ENCODE results near the gene ZNF609.

DNA sequence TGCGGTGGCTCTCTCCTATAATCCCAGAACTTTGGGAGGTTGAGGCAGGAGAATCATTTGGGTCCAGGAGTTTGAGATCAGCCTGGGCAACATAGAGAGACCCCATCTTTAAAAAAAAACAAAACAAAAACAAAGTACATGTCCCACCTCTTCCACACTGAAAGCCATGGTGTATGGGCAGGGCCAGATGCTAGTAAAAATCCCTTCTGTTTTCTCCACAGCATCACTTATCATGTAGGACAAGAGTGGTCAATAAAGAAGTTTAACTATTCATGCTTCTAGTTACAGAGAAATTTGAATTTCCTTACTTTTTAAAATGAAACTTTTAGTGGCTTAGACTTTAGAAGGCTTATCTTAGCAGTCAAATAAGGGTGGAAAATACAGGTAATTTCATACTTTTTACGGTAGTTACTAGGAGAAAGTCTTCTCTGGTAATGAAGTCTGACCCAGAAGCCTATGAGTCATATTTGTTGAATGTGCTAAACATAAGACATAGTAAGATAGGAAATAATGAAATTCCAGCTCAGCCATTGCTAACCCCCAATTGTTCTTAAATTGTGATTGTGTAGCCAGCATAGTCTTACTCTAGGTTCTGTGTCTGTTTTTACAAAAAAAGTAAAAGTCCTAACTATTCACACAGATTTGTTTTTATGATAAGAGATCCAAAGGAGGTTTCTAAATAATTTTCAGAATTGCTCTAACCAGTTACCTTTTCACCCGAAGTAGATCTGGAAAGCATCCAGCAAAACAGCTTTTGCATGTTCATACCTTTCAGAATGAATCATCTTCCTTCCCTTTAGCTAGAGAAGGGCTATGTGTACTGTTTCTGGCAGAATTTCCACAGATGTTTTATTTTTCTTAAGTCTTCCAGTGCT is 16.4 kb upstream of the ZNF609 start:
- TF ChIP-seq RARB (CRISPR knock-in tag; IDR thresholded peaks at IDR 0.05) (no peak), GLIS3 (CRISPR knock-in tag; IDR thresholded peaks at IDR 0.05) (no peak), ISL1 (CRISPR knock-in tag; IDR thresholded peaks at IDR 0.05) (peak; percentile 24; the same call in 1 of the 2 replicates)
- TF ChIP-seq, protein P1, sequence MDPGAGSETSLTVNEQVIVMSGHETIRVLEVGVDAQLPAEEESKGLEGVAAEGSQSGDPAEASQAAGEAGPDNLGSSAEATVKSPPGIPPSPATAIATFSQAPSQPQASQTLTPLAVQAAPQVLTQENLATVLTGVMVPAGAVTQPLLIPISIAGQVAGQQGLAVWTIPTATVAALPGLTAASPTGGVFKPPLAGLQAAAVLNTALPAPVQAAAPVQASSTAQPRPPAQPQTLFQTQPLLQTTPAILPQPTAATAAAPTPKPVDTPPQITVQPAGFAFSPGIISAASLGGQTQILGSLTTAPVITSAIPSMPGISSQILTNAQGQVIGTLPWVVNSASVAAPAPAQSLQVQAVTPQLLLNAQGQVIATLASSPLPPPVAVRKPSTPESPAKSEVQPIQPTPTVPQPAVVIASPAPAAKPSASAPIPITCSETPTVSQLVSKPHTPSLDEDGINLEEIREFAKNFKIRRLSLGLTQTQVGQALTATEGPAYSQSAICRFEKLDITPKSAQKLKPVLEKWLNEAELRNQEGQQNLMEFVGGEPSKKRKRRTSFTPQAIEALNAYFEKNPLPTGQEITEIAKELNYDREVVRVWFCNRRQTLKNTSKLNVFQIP (CRISPR knock-in tag; IDR thresholded peaks at IDR 0.05; ENCODE audit: borderline replicate concordance, low read depth), result no peak

All from SK-N-SH treated with all-trans-retinoic acid at 6 μM for 48 hours (cell line).